GM12892 (cell line): ENCODE measurements around the gene PTRH1.

ENCODE experiments used
- DNase-seq: peaks from one replicate; pipeline ENCODE4 v3.0.0; 2011; ENCODE audit not compliant: insufficient read length
- FAIRE-seq: peaks from 2 replicates; lab custom pipeline; 2011; peaks lifted over from hg19 to GRCh38; lab: Jason Lieb, UNC
- POLR2A ChIP-seq: IDR thresholded peaks from 2 replicates; pipeline ENCODE4 v1.6.1; 2011; ENCODE audit warnings: low read depth, low read length, control low read depth
- POLR2AphosphoS5 ChIP-seq: IDR thresholded peaks from 2 replicates; pipeline ENCODE4 v1.6.1; 2011; ENCODE audit warnings: low read depth, low read length, control low read depth
- TAF1 ChIP-seq: IDR thresholded peaks from 2 replicates; pipeline ENCODE4 v1.6.1; 2011; ENCODE audit warnings: low read depth, mild to moderate bottlenecking, control low read depth, low read length, borderline replicate concordance

The PTRH1 gene

GRCh38 chr9:127735530-127736185, 20.2 kb upstream of the PTRH1 start:
- no peak for FAIRE-seq

DNA sequence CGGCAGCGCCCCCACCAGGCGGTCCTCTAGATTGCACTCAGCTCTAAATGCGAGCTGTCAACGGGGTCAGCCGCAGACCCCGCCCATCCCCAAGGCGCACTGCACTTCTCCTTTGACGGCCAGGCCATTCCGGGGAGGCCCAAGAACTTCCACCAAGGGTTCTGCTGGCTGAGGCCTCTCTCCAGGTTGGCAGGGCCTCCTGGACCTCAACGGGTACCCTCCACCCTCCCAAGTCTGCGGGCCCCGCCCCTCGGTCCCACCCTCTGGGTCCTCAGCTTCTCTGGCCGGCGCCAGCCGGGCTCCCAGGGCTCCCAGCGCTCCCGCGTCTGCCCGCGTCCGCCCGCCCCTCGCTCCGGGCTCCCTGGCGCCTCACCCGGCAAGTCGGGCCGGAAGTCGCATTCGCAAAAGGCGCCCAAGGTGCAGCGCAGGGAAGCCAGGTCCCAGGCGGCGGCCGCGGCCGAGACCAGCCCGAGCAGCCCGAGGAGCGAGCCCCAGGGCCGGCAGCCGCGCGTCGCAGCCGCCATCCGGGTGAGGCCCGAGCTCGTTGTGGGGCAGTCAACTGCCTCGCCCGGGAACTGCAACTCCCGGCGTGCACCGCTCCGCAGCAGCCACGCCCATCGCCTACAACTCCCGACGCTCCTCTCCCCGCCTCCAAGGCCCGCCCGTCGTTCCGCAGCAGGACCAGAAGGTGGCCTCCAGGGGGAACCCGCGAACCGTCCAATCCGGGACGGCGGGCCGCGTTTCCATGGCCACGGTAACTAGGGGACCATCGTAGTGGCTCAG, 19.5 kb upstream of the PTRH1 start, which contains the start of gene TOR2A:
Gene TOR2A, minus strand, starts transcription at position 548 of the 783 bp plus-strand sequence. Its CDS starts 24 bp downstream, at position 524.
- TF ChIP-seq POLR2A: peak; percentile 83; the same call in 1 of the 2 replicates
- TF ChIP-seq POLR2AphosphoS5: 0 out of 2 replicates have a peak, but pooled peaks have one; percentile 53
- TF ChIP-seq TAF1: peak; percentile 61; the same call in 1 of the 2 replicates
- DNase-seq (peak; percentile 97), FAIRE-seq (peak; percentile 95)

More at GRCh38 chr9:127735530-127736185, 20.2 kb upstream of the PTRH1 start:
- no peak for DNase-seq
- TF ChIP-seq POLR2AphosphoS5 (no peak), TAF1 (no peak), POLR2A (no peak)

DNA sequence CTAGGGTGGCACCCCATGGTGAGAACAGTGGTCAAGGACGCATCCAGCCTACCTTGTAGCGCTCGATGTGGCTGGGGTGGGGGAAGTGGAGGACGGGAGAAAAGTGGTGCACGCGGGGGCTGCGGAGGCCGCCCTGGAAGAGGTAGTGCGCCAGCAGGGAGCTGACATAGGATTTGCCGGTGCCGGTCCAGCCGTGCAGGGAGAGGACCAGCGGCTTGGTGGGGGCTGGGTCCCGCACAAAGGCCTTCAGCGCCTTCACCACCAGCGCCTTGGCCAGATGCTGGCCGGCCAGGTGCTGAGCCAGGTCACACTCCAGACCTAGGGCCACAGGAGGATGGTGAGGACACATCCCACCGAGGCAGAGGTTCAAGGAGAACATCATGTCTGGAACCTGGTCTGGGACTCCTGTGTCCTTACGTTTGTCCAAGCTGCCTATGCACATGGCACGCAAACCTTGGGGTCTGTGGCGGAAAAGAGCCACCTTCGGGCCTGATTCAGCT, 18.8 kb upstream of the PTRH1 start:
- no peak for FAIRE-seq
- TF ChIP-seq POLR2A: no peak
- no peak for TF ChIP-seq TAF1
- no peak for TF ChIP-seq POLR2AphosphoS5

DNA sequence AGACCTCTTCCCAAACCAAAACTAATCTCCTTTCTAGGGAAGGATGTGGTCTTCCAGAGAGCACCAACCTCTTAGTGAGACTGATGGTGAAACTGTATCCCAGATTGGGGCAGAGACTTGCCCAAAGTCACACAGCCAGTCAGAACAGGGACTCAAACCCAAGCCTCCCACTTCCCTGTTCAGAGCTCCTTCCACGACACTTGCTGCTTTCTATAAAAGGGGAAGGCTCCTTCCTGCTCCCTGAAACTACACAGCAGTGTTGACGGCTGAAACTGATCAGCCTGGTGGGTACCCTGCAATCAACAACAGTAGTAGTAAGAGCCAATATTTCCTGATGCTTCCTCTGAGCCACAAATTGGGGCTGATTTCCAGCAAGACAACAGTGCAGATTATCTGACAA, 18.2 kb upstream of the PTRH1 start:
- FAIRE-seq: no peak
- TF ChIP-seq POLR2A: no peak
- TF ChIP-seq POLR2AphosphoS5: no peak
- TF ChIP-seq TAF1: no peak
- no peak for DNase-seq

More for the DNA sequence above, 18.8 kb upstream of the PTRH1 start:
- no peak for DNase-seq

DNA sequence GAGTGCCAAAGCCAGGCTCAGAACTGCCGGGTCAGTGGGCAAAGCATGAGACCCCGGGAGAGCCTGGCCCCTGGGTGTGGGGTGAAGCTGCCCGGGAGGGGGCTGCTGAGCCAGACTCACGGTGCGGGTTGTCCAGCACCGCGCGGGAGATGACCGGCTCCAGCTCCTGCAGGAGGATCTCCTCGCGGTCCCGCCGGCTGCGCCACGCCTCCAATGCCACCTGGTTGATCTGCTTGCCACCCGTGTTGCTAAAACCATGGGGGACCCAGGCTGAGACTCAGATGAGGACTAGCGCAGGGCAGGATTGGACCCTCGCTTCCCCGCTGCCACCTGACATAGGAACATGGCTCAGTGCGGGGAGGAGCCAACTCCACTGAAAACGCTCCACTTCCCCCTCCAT, 17.0 kb upstream of the PTRH1 start:
- no peak for FAIRE-seq
- no peak for DNase-seq
- TF ChIP-seq POLR2A (no peak), POLR2AphosphoS5 (no peak), TAF1 (no peak)

GRCh38 chr9:127731938-127732337, 16.5 kb upstream of the PTRH1 start:
- TF ChIP-seq TAF1: no peak
- TF ChIP-seq POLR2A: no peak
- TF ChIP-seq POLR2AphosphoS5: no peak
- FAIRE-seq (no peak), DNase-seq (no peak)

DNA sequence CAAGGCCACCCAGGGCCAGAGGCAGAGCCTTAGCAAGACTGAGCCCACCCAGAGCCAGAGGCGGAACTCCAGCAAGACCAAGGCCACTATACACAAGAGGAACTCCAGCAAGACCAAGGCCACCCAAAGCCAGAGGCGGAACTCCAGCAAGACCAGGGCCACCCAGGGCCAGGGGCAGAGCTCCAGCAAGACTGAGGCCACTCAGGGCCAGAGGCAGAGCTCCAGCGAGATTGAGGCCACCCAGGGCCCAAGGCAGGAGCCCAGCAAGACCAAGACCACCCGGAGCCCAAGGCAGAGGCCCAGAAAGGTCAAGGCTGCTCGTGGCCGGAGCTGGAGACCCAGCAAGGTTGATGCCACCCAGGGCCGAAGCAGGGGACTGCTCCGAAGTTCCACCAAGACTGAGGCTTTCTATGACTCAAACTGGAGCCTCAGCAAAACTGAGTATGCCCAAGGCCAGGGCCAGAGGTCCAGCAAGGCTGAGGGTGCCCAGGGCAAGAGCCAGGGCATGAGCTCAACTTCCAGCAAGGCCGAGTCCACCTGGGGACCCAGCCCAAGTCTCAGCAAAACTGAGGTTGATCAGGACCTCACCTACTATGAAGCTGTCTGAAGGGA, 15.4 kb upstream of the PTRH1 start:
- FAIRE-seq (no peak), DNase-seq (no peak)
- TF ChIP-seq POLR2A: no peak

- DNase-seq: no peak
- FAIRE-seq: no peak
- TF ChIP-seq POLR2AphosphoS5: no peak
- no peak for TF ChIP-seq POLR2A
- no peak for TF ChIP-seq TAF1
These were observed 14.8 kb upstream of the PTRH1 start for GRCh38 chr9:127730262-127730661.

- DNase-seq (no peak), FAIRE-seq (no peak)
- no peak for TF ChIP-seq POLR2A
- TF ChIP-seq TAF1: no peak
- TF ChIP-seq POLR2AphosphoS5: no peak
These were observed 14.2 kb upstream of the PTRH1 start for GRCh38 chr9:127729522-127730256.

- no peak for TF ChIP-seq POLR2A
- no peak for TF ChIP-seq POLR2AphosphoS5
- no peak for TF ChIP-seq TAF1
- DNase-seq (no peak), FAIRE-seq (no peak)
These were observed 13.3 kb upstream of the PTRH1 start for GRCh38 chr9:127728808-127729207.
